ENCODE results near the gene RGL1.

Gene RGL1

GRCh38 chr1:183883623-183884022, 78.7 kb downstream of the RGL1 start:
- H3K79me2 ChIP-seq (ENCODE audit: insufficient read depth, low read length) = no peaks in the 10 kb centered on the region
- H3K9ac ChIP-seq (ENCODE audit: low read depth, low read length, poor library complexity, severe bottlenecking) = no peak overlapping the region
- H3K9me2 ChIP-seq (replicated peaks; ENCODE audit: low read depth, low read length) = no peaks in the 10 kb centered on the region
- no peaks in the 10 kb centered on the region for H4K20me1 ChIP-seq (ENCODE audit: insufficient read depth, low read length, poor library complexity, severe bottlenecking)
- TF ChIP-seq CTCF (conservative IDR thresholded peaks at IDR 0.05; ENCODE audit: low read length) = no peak
- TF ChIP-seq EZH2phosphoT487 (IDR thresholded peaks at IDR 0.05; ENCODE audit: borderline replicate concordance) = no peak
- H3K4me1 ChIP-seq (ENCODE audit: insufficient read depth, low read length, poor library complexity, severe bottlenecking) = peaks cover 15% of the 10 kb centered on the region
- no peak overlapping the region for H2AFZ ChIP-seq (ENCODE audit: low read length)
- H3F3A ChIP-seq (ENCODE audit: low read depth) = peaks cover 3% of the 10 kb centered on the region
- H3K36me3 ChIP-seq (ENCODE audit: insufficient read depth, low read length) = no peaks in the 10 kb centered on the region
- no peak overlapping the region for H3K4me2 ChIP-seq (ENCODE audit: low read depth, low read length, poor library complexity, severe bottlenecking)
- no peaks in the 10 kb centered on the region for H3K9me3 ChIP-seq (ENCODE audit: insufficient read depth, low read depth, low read length)
- no peaks in the 10 kb centered on the region for H3K27me3 ChIP-seq (ENCODE audit: insufficient read depth, low read length, poor library complexity, severe bottlenecking)
- H3K4me3 ChIP-seq (ENCODE audit: low read length, poor library complexity, severe bottlenecking) = no peak overlapping the region

DNA sequence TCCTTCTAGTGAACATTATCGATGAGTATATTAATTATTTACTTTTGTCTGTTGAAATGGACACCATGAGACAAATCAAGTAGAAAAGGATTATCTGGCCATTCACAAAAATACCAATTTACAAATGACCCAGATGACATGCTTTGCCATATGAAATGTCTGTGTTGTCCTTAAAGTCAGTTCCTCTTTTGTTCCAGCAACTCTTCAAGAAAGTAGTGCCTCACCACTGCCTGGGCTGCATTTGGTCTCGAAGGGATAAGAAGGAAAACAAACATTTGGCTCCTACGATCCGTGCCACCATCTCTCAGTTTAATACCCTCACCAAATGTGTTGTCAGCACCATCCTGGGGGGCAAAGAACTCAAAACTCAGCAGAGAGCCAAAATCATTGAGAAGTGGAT, 79.6 kb downstream of the RGL1 start:
- no peaks in the 10 kb centered on the region for H3K27me3 ChIP-seq (ENCODE audit: insufficient read depth, low read length, poor library complexity, severe bottlenecking)
- H3K79me2 ChIP-seq (ENCODE audit: insufficient read depth, low read length) = no peaks in the 10 kb centered on the region
- no peaks in the 10 kb centered on the region for H3K9me3 ChIP-seq (ENCODE audit: insufficient read depth, low read depth, low read length)
- H3K9ac ChIP-seq (ENCODE audit: low read depth, low read length, poor library complexity, severe bottlenecking) = no peak overlapping the region
- H4K20me1 ChIP-seq (ENCODE audit: insufficient read depth, low read length, poor library complexity, severe bottlenecking) = no peaks in the 10 kb centered on the region
- H3K4me3 ChIP-seq (ENCODE audit: low read length, poor library complexity, severe bottlenecking) = no peak overlapping the region
- TF ChIP-seq CTCF (conservative IDR thresholded peaks at IDR 0.05; ENCODE audit: low read length) (no peak), EZH2phosphoT487 (IDR thresholded peaks at IDR 0.05; ENCODE audit: borderline replicate concordance) (no peak)
- H2AFZ ChIP-seq (ENCODE audit: low read length) = no peak overlapping the region
- H3K4me1 ChIP-seq (ENCODE audit: insufficient read depth, low read length, poor library complexity, severe bottlenecking) = peaks cover 24% of the 10 kb centered on the region
- no peaks in the 10 kb centered on the region for H3K36me3 ChIP-seq (ENCODE audit: insufficient read depth, low read length)
- H3K9me2 ChIP-seq (replicated peaks; ENCODE audit: low read depth, low read length) = no peaks in the 10 kb centered on the region
- peaks cover 10% of the 10 kb centered on the region for H3F3A ChIP-seq (ENCODE audit: low read depth)
- no peak overlapping the region for H3K4me2 ChIP-seq (ENCODE audit: low read depth, low read length, poor library complexity, severe bottlenecking)

DNA sequence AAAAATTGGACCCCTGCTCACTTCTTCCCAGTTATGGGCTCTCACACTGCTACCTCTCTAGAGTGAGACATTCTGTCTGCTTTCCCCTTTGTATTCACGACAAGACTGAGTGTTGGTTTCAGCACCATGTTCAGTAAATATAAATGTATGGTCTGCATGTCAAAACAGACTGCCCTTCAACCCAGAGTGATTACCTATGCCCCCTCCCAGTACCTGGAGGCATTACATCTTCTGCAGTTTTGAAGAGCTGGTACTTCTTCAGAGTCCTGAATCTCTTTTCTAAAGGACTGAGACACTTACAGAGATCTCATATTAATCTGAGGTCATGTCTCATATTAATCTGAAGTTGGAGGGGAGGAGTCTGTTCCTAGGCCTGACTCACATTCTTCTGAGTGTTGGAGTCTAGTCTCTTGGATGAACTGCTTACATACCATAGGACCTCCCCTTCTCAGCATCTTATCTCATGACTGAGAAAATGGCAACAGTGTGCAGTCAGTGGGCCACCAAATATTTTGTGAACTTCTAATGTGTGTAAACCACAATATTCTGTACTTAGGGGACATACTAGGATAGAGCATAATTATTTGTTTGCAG, 80.3 kb downstream of the RGL1 start:
- no peak overlapping the region for H2AFZ ChIP-seq (ENCODE audit: low read length)
- TF ChIP-seq EZH2phosphoT487 (IDR thresholded peaks at IDR 0.05; ENCODE audit: borderline replicate concordance) (no peak), CTCF (conservative IDR thresholded peaks at IDR 0.05; ENCODE audit: low read length) (peak; percentile 38)
- H3K9me3 ChIP-seq (ENCODE audit: insufficient read depth, low read depth, low read length) = no peaks in the 10 kb centered on the region
- no peaks in the 10 kb centered on the region for H3K9me2 ChIP-seq (replicated peaks; ENCODE audit: low read depth, low read length)
- H3K4me2 ChIP-seq (ENCODE audit: low read depth, low read length, poor library complexity, severe bottlenecking) = no peak overlapping the region
- H3K79me2 ChIP-seq (ENCODE audit: insufficient read depth, low read length) = no peaks in the 10 kb centered on the region
- H3K4me1 ChIP-seq (ENCODE audit: insufficient read depth, low read length, poor library complexity, severe bottlenecking) = peaks cover 31% of the 10 kb centered on the region
- no peaks in the 10 kb centered on the region for H3K27me3 ChIP-seq (ENCODE audit: insufficient read depth, low read length, poor library complexity, severe bottlenecking)
- H3K36me3 ChIP-seq (ENCODE audit: insufficient read depth, low read length) = no peaks in the 10 kb centered on the region
- H3K4me3 ChIP-seq (ENCODE audit: low read length, poor library complexity, severe bottlenecking) = no peak overlapping the region
- H3F3A ChIP-seq (ENCODE audit: low read depth) = peaks cover 10% of the 10 kb centered on the region
- H4K20me1 ChIP-seq (ENCODE audit: insufficient read depth, low read length, poor library complexity, severe bottlenecking) = no peaks in the 10 kb centered on the region
- no peak overlapping the region for H3K9ac ChIP-seq (ENCODE audit: low read depth, low read length, poor library complexity, severe bottlenecking)
